Suppressor macrophage (primary cell): Measurements from ENCODE around the gene GPR142.

Experiments used
- DNase-seq, 4 experiments: peaks; one replicate each; pipeline ENCODE4 v3.0.0-alpha.2; 2020 to 2022

Gene GPR142

DNA sequence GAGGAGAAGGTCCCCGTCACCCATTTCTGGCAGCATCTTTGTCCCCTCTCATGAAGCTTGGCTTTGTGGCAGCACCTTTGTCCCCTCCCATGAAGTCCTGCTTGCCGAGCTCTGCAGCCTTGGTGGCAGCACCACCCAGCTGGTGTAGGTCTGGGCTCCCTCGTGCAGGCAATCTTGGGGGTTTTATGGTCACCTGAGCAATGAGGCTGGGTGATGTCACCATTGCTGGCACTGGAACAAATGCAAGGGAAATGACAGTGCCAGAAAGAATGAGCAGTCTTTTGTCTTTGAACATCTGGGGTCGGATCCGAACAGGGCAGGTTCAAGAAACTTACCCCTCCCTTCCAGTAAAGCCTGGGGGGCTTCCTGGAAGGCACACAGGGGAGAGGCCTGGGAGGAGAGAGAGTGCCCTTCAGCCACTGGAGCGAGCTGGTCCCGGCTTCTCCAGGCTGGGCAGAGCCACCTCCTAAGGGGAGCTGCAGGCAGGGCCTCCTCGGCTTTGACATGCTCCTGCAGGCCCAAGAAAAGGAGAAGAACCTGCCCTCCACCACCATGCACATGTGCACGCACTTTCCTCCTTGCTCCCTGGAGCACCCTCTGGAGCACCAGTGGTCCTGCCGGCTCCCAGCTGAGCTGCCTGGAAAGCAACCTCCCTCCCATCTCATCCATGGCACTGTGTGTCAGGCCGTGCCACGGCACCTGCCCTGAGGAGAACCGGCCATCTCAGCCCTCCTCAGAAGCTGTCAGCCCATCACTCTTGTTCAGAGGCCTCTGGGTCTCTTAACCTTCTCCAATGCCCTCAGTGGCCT is 21.7 kb upstream of the GPR142 start:
- DNase-seq: no peak

DNA sequence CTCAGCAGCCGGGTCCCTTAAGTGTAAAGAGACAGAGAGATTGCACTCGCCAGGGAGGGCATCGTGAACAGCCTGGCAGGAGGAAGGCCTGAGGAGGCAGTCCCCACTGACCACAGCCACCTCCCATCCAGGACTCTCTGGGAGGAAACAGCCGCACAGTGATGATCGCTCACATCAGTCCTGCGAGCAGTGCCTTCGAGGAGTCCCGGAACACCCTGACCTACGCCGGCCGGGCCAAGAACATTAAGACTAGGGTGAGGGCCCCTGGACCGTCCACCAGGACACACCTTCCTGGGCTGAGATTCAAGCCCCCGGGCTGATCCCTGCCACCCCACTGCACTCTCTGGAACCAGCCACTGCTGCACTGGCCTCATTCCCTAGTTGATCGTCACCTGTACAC is 19.7 kb upstream of the GPR142 start:
- DNase-seq: no peak

DNA sequence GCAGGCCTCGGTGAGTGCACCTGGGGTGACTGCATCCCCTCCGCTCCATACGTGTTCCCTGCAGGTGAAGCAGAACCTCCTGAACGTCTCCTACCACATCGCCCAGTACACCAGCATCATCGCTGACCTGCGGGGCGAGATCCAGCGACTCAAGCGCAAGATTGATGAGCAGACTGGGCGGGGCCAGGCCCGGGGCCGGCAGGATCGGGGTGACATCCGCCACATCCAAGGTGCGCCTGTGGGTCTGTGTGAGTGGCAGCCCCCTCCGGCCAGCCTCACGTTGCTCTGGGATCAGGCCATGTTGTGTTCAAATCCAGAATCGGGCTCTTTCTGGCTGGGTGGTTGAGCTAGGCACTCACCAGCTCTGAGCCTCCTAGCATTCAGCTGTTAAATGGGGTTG is 18.2 kb upstream of the GPR142 start:
- no peak for DNase-seq

DNA sequence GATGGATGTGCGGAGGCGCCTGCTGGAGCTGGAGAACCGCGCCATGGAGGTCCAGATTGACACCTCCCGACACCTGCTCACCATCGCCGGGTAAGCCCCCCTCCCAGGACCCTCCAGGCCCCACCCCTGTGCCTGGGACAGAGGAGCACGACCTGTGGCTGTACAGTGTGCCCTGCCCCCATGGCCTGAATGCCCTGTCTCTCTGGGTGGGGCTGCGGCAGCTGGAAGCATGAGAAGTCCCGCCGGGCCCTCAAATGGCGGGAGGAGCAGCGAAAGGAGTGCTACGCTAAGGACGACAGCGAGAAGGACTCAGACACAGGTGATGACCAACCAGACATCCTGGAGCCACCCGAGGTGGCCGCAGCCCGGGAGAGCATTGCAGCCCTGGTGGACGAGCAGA is 16.8 kb upstream of the GPR142 start:
- no peak for DNase-seq

DNA sequence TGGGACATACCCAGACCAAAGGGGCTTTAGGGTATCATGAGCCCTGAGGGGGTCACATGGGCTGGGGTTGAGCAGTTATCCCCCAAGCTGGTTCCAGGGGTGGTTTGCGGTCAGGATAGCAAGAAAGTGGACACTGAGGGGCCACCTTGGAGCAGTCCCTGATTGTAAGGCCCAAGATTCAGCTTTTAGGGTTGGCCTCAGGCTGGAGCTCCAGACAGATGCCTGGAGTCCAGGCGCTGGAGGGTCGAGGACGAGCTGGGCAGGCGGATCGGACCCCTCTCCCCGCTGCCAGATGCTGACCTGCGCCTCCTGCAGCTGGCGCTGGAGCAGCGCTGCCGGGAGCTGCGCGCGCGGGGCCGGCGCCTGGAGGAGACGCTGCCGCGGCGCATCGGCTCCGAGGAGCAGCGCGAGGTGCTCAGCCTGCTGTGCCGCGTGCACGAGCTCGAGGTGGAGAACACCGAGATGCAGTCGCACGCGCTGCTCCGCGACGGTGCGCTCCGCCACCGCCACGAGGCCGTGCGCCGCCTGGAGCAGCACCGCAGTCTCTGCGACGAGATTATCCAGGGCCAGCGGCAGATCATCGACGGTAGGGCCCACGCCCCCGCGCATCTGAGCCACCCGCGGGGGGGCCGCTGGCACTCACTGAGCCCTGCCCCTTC is 15.6 kb upstream of the GPR142 start:
- no peak for DNase-seq

DNA sequence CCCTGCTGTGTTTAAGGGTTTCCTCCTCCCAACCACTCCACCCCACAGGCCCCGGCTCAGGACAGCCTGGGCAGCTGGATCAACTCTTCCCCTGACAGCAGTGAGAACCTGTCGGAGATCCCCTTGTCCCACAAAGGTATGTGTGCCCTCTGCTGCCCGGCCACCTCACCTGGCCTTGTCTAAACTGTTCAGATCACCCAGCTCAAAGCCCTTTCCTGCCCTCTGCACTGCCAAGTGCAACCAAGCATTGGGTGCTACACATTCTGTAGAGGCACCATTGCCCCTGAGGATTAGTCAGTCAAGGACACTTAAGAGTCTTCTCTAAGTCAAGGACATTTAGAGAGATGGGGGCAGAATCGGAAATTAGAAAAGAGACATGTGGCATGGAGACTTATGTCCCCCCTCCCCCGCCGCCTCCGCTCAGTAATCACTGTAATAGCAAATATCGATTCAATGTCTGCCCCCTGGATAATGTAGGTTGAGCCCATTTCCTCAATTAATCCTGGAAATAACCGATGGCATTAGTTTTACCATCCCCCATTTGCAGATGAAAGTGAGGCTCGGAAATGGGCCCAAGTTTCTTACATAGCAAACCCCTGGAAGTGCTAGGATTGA is 13.8 kb upstream of the GPR142 start:
- no peak for DNase-seq

DNA sequence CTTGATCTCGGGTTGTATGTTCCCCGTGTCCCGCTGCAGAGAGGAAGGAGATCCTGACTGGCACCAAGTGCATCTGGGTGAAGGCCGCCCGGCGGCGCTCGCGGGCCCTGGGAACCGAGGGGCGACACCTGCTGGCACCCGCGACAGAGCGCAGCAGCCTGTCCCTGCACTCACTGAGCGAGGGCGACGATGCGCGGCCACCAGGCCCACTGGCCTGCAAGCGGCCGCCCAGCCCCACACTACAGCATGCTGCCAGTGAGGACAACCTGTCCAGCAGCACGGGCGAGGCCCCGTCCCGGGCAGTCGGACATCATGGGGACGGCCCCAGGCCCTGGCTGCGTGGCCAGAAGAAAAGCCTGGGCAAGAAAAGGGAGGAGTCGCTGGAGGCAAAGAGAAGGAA is 13.2 kb upstream of the GPR142 start:
- peak; percentile 75 to 89 (median 82) for DNase-seq

DNA sequence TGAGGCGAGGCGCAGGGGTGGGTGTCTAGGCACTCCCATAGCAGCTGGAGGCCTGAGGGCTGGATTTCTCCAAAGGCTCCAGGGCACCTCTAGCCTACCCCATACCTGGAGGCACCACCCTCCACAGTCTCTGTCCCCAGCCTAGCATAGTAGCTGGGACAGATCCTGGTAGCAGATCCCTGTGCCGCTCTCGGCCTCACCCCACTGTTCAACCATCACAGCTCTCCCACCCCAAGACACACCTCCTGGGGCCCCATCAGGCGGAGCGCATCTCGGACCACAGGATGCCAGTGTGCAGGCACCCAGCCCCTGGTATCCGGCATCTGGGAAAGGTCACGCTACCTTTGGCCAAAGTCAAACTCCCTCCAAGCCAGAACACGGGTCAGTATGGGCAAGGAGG is 12.7 kb upstream of the GPR142 start:
- DNase-seq: no peak

DNA sequence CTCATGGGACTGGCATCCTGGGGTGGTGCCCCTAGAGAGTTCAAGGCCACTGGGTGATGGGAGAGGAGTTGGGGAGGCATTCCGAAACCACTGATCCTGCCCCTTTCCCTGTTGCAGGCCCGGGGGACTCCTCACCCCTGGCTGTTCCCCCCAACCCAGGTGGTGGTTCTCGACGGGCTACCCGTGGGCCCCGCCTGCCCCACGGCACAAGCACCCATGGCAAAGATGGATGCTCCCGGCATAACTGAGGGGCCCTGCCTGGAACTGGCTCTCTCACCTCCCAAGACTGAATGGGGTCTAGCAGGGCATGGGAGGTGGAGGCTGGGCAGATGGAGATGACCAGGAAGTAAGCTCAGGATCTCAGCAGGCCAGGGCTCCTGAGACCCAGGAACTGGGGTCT is 12.2 kb upstream of the GPR142 start:
- DNase-seq: no peak

DNA sequence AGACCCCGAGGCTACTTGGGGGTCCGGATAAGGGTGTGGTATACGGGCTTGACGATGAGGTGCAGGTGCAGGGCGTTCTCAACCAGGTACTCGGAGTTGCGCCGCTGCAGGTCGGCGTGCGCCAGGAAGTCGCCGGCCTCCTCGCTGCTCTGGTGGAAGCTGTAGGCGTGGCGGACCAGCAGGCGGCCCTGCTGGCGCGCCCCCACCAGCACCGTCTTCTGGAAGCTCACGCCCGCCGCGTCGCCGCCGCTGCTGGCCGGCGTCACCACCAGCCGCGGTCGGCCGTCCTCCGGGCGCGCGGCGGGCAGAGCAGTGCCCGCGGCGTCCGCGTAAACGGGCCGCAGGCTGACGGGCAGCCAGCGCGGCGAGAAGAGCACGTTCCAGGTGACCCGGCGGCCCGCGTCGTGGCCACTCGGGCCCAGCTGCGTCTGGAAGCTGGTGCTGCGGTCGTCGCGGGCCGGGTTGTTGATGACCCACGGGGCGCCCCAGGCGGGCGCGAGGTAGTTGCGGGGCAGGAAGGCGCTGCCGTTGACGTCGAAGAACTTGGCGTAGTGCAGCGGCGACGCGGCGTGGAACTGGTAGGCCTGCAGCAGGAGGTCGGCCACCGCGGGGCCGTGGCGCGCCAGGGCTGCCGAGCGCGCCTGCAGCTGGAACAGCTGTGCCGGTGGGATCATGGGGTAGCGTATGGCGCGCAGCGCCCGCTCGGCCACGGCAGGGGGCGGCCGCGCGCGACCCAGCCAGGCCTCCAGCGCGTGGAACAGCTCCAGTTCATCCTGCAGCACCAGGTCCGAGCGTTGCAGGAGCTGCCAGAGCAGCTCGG is 10.4 kb upstream of the GPR142 start:
- DNase-seq: peak in 2 of 4 experiments; percentile 21 to 49

DNA sequence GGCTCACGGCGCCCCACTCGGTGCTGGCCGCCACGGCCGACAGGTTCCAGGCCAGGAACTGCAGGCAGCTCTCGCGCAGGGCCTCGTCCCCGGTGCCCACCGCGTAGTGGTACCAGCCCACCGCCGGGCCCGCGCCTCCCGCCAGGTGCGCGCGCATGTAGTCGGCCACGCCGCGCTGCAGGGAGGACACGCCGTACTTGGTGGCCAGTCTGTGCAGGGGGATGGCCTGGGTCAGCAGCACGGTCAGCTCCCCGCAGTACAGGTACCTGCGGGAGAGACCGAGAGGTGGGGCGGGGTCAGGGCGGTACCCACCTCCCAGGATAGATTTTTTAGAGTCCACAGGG is 9.9 kb upstream of the GPR142 start:
- DNase-seq: no peak

DNA sequence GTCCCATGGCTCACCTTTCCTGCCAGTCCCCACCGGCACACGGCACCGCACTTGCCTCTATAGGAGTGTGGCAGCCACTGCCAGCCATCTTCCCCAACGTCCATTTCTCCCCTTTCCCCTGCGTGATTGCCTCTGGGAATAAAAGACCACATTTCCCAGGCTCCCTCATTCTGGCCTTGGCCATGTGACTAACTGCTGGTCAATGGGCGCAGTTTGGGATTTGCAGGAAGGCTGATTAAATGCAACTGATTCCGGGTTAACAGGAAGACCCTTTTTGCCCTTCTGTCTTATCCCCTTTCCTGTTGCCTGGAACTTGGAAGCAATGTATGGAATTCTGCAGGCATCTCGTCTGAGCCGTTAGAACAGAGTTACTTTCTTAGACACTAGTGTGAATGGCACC is 8.6 kb upstream of the GPR142 start:
- no peak for DNase-seq

DNA sequence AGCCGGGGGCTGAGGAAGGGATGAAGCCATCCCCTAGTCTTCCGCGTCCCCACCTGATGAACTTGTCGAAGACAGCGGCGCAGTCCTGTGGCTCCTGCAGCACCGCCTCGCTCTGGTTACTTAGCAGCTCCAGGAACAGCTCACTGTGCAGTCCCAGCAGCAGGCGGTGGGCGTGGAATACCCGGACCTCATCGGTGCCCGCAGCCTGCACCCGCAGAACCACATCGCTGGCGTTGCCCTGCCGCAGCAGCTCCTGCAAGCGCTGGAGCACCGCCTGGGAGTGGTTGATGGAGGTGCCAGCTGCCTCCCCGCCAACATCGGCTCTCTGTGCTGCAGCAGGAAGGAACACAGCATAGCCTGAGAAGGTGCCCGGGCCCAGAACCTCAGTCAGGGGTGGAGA is 7.4 kb upstream of the GPR142 start:
- DNase-seq: no peak

DNA sequence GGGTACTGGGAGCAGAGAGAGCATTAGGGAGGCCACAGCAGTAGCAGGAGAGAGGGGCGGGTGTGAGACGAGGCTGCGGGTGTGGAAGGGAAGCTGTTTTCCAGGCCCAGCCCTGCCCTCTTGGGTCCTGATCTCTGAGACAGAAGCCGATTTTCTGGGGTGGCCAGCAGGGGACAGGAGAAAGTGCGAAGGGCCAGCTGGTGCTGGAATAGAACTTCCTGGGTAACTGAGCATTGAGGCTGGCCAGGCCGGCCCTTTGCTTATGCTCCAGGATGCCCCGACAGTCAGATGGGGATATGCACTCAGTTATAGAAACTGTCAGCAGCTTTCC is 6.4 kb upstream of the GPR142 start:
- no peak for DNase-seq

DNA sequence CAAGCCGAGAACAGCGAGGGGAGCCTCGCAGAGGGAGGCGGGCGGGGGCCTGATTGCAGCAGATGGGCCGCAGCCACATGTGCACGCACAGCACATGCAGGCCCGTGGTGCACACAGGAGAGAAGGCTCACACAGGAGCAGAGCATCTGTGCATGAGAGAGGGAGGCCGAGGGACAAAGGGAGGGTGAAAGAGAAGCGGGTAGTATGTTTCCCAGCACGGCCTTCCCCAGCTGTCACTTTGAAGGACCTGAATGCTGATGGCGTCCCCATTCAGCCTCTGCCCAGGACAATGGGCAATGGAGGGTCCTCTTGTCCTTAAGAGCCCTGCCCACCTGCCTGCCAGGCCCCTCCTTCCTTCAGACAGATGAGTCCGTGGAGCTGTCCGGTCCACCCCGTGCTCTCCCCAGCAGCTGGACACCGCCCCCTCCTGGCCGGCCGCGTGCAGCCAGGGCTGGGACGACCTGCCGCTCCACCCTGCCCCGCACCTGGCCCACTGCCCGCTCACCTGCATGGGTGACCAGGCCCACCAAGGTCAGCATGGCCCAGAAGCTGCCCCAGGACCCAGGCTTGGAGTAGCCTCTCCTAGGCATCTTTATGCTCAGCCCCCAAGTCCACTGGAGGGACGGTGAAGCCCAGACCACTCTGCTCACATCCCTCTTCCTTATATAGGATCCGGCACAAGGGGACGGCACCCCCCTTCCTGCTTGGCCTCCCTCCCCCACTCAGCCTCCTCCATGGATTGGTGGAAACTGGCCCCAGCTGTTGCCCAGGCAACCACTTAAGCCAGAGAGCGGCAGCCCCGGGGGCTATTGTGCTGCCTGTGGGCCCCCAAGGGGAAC is 5.9 kb upstream of the GPR142 start, which contains the start of gene BTBD17:
Gene BTBD17, minus strand, starts transcription at position 639 of the 839 bp plus-strand sequence. Its CDS starts 49 bp downstream, at position 590.
- DNase-seq: peak; percentile 37 to 72 (median 48)

DNA sequence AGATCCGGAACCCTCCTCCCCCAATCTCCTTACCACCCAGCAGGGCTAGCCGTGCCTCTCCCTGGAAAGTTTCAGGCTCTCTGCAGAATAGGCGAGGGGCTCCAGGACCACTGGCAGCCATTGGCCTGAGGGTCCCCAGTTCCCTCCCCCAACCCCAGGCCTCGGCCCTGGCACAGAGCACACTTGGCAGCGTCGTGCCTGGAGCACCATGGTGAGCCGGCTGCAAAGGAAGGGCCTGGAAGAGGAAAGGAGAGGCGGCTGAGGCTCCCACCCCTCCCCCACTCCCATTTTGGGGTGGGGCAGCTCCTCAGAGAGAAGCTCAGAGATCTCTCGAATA is 5.3 kb upstream of the GPR142 start:
- no peak for DNase-seq

DNA sequence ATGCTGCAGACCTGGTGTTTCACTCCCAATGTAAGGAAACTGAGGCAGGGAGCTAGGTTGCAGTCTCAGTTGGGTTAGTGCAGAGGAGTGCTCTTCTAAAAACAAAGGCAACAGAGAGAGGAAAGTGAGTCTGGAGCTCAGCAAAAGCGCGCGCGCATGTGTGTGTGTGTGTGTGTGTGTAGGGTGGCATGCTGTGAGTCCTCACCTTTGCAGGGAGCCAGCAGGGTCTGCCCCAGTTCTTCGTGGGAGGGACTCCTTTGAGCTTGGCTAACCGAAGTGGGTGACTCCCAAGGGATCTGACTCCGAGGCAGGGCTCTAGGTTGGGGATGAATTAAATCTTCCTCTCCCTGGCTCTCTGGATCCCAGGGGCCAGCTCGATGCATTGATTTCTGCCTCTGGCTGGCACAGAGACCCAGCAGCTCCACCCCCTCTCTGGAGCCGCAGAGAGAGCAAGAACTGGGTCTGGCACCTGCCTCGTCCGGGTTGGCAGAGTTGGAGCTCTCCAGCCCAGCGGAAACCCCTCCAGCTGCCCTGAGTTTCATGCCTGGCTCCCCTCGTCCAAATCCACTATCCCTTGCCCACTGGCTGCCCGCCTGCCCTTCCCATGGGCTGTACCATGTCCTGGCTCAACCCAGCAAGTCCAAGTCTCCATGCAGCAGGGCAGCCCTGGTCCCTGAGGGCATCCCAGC is 4.4 kb upstream of the GPR142 start:
- DNase-seq: no peak

DNA sequence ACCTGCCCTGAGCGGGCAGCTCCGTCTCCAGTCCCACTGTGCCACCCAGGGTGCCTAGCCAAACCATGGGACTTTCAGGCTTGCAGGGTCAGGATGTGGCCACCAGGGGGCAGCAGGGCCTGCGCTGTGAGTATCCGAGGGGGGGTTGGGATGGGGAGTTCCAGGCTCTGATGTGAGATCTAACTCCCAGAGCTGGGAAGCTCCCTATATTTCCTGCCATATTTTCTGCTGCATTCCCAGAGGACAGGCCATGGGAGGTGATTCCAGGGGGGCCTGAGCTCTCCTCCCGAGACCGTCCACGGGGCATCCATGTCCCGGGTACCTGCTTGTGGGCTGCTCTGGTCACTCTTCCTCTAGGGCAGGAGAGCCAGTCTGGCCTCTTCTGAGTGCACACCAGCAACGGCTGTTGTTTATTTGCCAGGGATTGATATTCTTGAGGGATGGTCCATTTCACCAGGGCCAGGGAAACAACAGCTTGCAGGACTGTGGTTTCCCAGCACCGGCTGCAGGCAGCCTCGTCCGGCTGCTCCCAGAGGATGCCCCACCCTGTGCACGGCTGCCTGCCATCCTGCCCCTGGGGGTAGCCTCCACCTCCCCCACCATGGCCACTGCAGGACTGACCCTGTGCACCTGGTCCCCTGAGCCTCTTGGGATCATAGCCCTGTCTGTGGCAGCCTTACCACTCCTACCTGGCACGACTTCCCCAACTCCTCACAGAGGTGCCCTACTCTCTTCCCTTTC is 1.2 kb downstream of the GPR142 start:
- DNase-seq: peak; percentile 76 to 90 (median 86)

DNA sequence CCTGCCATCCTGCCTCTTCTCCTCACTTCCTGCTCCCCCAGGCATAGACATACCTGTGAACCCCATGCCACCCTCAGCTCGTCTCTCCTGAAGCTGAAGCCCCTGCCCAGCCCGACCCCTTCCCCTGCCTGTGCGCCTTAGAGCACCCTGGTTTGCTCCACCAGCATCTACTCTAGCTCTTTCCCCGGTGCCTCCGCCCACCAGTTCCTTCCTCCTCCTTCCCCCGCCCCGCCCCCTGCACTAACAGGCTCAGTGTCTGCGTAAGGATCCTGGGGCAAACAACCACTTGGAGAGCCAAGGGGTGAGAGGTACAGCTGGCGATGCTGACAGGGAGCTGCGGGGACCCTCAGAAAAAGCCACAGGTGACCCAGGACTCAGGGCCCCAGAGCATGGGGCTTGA is 1.9 kb downstream of the GPR142 start:
- peak; percentile 73 to 93 (median 80) for DNase-seq

DNA sequence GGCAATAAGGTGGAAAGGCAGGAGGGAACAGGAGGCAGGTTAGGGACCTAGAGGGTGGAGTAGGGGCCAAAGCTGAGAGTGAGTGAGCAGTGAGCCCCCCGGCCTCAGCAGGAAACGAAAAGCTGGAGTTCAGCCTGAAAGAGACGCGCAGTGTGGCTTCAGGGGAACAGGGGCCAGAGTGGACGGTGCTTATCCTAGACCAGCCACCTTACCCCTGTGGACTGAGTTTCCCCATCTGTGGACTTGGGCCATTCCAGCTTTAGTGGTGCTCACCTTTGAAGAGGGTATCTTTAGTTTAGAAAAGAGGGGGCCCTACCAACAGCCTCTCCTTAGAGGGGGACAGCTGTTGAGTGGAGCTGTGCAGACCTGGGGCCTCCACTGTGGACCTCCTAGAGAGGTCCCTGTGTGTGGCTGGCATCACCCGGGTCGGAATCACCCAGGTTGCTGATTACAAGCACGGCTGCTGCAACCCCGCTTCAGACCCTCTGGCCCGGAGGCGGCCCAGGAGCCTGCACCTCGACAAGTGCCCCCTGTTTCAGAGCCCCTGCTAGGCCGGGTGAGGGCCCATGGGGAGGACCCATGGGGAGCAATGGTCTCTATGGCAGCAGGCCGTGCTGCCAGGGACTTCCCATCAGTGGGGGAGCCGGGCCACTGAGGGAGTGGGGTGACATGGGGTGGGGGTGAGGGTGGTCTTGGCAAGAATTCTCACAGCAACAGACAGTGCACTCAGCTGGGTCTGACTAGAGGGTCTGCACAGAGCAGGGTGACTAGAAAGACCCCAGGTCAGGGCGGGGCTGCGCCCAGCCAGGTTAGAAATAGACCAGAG is 2.6 kb downstream of the GPR142 start:
- no peak for DNase-seq
